SHP77 (cell line): ENCODE results near the gene CLEC18A.
"Not testable (repeated sequence)": the region's sequence is repeated elsewhere in the genome, so short reads cannot be mapped to it uniquely, and the experiment has no call there.

Experiments used
- DNase-seq, 2 experiments: peaks; one replicate each; lab custom pipeline; 2025; lab: John Stamatoyannopoulos, UW

The CLEC18A gene

GRCh38 chr16:69930117-69930776 lies 20.9 kb upstream of the CLEC18A start:
- peak; percentile 29 to 69 for DNase-seq

- no peak for DNase-seq
Observed at GRCh38 chr16:69931631-69932030, 19.5 kb upstream of the CLEC18A start.

GRCh38 chr16:69932228-69932627 lies 18.9 kb upstream of the CLEC18A start:
- DNase-seq, result no peak

GRCh38 chr16:69932691-69933392 lies 18.3 kb upstream of the CLEC18A start:
- no peak for DNase-seq

- DNase-seq, result no peak
Observed at GRCh38 chr16:69934044-69934443, 17.1 kb upstream of the CLEC18A start.

GRCh38 chr16:69934751-69935150 lies 16.4 kb upstream of the CLEC18A start:
- no peak for DNase-seq

- DNase-seq, result no peak
Observed at GRCh38 chr16:69935278-69935711, 15.8 kb upstream of the CLEC18A start.

GRCh38 chr16:69935740-69936139 lies 15.4 kb upstream of the CLEC18A start:
- DNase-seq, result no peak

- no peak for DNase-seq
Observed at GRCh38 chr16:69936252-69936651, 14.9 kb upstream of the CLEC18A start.

- no peak for DNase-seq
Observed at GRCh38 chr16:69936751-69937211, 14.4 kb upstream of the CLEC18A start.

- DNase-seq, result no peak
Observed at GRCh38 chr16:69937465-69937951, 13.6 kb upstream of the CLEC18A start.

GRCh38 chr16:69938981-69939820 lies 11.9 kb upstream of the CLEC18A start:
- no peak for DNase-seq

GRCh38 chr16:69939821-69940585 lies 11.1 kb upstream of the CLEC18A start:
- no peak for DNase-seq

GRCh38 chr16:69940676-69941075 lies 10.5 kb upstream of the CLEC18A start:
- no peak for DNase-seq

GRCh38 chr16:69941251-69942098 lies 9.7 kb upstream of the CLEC18A start:
- no peak for DNase-seq

- DNase-seq, result no peak
Observed at GRCh38 chr16:69942099-69942491, 9.0 kb upstream of the CLEC18A start.

GRCh38 chr16:69942627-69943170 lies 8.4 kb upstream of the CLEC18A start:
- no peak for DNase-seq

GRCh38 chr16:69943241-69944036 lies 7.7 kb upstream of the CLEC18A start:
- not testable (repeated sequence) for DNase-seq

GRCh38 chr16:69950411-69950810 lies 723 bp upstream of the CLEC18A start:
- not testable (repeated sequence) for DNase-seq

GRCh38 chr16:69951672-69952031 lies 518 bp downstream of the CLEC18A start:
- not testable (repeated sequence) for DNase-seq
